AG09309 (cell line): ENCODE results near the gene TOM1L1.

ENCODE experiments used
- DNase-seq: peaks from one replicate; pipeline ENCODE4 v3.0.0-alpha.2; 2010; ENCODE audit warnings: low read depth
- H3K4me3 ChIP-seq: 2 replicates; pipeline ENCODE4 v1.5.1; 2011; ENCODE audit warnings: mild to moderate bottlenecking, low read depth, low read length, moderate library complexity; ENCODE audit not compliant: control insufficient read depth
- CTCF ChIP-seq: IDR thresholded peaks from 2 replicates; pipeline ENCODE4 v1.5.1; 2011; ENCODE audit warnings: mild to moderate bottlenecking, low read depth, low read length, inconsistent platforms; ENCODE audit not compliant: insufficient read depth, control insufficient read depth; ENCODE audit errors: missing control alignments

Gene TOM1L1

GRCh38 chr17:54979657-54980056, 79.0 kb downstream of the TOM1L1 start:
- no peak for TF ChIP-seq CTCF
- DNase-seq, result no peak
- H3K4me3 ChIP-seq, result no peak overlapping the region

- DNase-seq, result no peak
- H3K4me3 ChIP-seq, result no peak overlapping the region
- TF ChIP-seq CTCF, result no peak
Measured at GRCh38 chr17:54980375-54980774, 79.7 kb downstream of the TOM1L1 start.

- no peak for TF ChIP-seq CTCF
- no peak overlapping the region for H3K4me3 ChIP-seq
- no peak for DNase-seq
Measured at GRCh38 chr17:54982399-54982798, 81.7 kb downstream of the TOM1L1 start.

- no peak overlapping the region for H3K4me3 ChIP-seq
- DNase-seq, result no peak
- no peak for TF ChIP-seq CTCF
Measured at GRCh38 chr17:54983260-54983659, 82.6 kb downstream of the TOM1L1 start.

- DNase-seq, result no peak
- H3K4me3 ChIP-seq, result no peak overlapping the region
- TF ChIP-seq CTCF, result no peak
Measured at GRCh38 chr17:54985476-54985875, 84.8 kb downstream of the TOM1L1 start.

- DNase-seq, result no peak
- no peak overlapping the region for H3K4me3 ChIP-seq
- TF ChIP-seq CTCF, result no peak
Measured at GRCh38 chr17:54990118-54990517, 89.5 kb downstream of the TOM1L1 start.

- TF ChIP-seq CTCF, result no peak
- no peak overlapping the region for H3K4me3 ChIP-seq
- no peak for DNase-seq
Measured at GRCh38 chr17:54991567-54991966, 90.9 kb downstream of the TOM1L1 start.
